K562 (cell line): ENCODE results near the gene ARHGAP9. TPM values are rescaled to one million over a fixed set of nuclear protein-coding genes. Genes with fewer than 3 reads are reported as not detected.
A peak's percentile ranks its signal among the peaks of the same experiment; 100 is the strongest.

Experiments used
- ARHGAP35 ChIP-seq: fragments of 450-650 bp; IDR thresholded peaks from 2 replicates; pipeline ENCODE4 v1.6.1; 2018; ENCODE audit not compliant: partially characterized antibody
- ETV1 ChIP-seq: fragments of 450-650 bp; conservative IDR thresholded peaks from 2 replicates; pipeline ENCODE4 v1.6.1; 2016; ENCODE audit warnings: missing genetic modification characterization, control low read depth, low read depth, missing compliant biosample characterization
- HDAC1 ChIP-seq, 2 experiments: fragments of 450-650 bp; IDR thresholded peaks; 2 replicates each; pipeline ENCODE4 v1.6.1; 2016 to 2017; ENCODE audit warnings: inconsistent platforms in 1 of 2, mild to moderate bottlenecking in 1 of 2, moderate library complexity in 1 of 2
- NCOA2 ChIP-seq, 2 experiments: fragments of 450-650 bp; IDR thresholded peaks; 2 replicates each; pipeline ENCODE4 v1.6.1; 2018; ENCODE audit warnings: mild to moderate bottlenecking in 2 of 2, moderate library complexity in 1 of 2; ENCODE audit not compliant: partially characterized antibody in 2 of 2
- NR3C1 ChIP-seq: sonication (generic); formaldehyde crosslinking; IDR thresholded peaks from 2 replicates; pipeline ENCODE4 v1.8.1; 2022; ENCODE audit warnings: missing genetic modification reagents
- PHF20 ChIP-seq: fragments of 450-650 bp; IDR thresholded peaks from 2 replicates; pipeline ENCODE4 v1.6.1; 2018; ENCODE audit not compliant: partially characterized antibody
- POLR2B ChIP-seq: fragments of 450-650 bp; IDR thresholded peaks from 2 replicates; pipeline ENCODE4 v1.6.1; 2018; ENCODE audit warnings: low read depth; ENCODE audit not compliant: partially characterized antibody
- RBM22 ChIP-seq: fragments of 200-400 bp; formaldehyde crosslinking; IDR thresholded peaks from 2 replicates; pipeline ENCODE4 v1.6.1; 2018; ENCODE audit warnings: low read length, low read depth; ENCODE audit not compliant: poor library complexity, severe bottlenecking
- RCOR1 ChIP-seq, 2 experiments: IDR thresholded peaks; 2 replicates each; pipeline ENCODE4 v1.6.1; 2012; ENCODE audit warnings: low read depth in 2 of 2, low read length in 2 of 2, borderline replicate concordance in 1 of 2, improper control_type of control experiment in 1 of 2
- RFX5 ChIP-seq: IDR thresholded peaks from 2 replicates; pipeline ENCODE4 v1.6.1; 2011; ENCODE audit warnings: low read depth, mild to moderate bottlenecking, improper control_type of control experiment, low read length
- RFX7 ChIP-seq: fragments of 250-450 bp; sonication (Bioruptor Pico); IDR thresholded peaks from 2 replicates; pipeline ENCODE4 v1.5.1; 2021; ENCODE audit warnings: mild to moderate bottlenecking
- ZC3H4 ChIP-seq: sonication (generic); formaldehyde crosslinking; IDR thresholded peaks from 2 replicates; pipeline ENCODE4 v1.9.0; 2021; ENCODE audit warnings: missing genetic modification reagents, borderline replicate concordance
- ZFP1 ChIP-seq: fragments of 450-650 bp; formaldehyde crosslinking; IDR thresholded peaks from 2 replicates; pipeline ENCODE4 v1.4.0; 2020; ENCODE audit warnings: mild to moderate bottlenecking, mixed read lengths
- ZFX ChIP-seq: sonication (generic); formaldehyde crosslinking; IDR thresholded peaks from 2 replicates; pipeline ENCODE4 v1.8.0; 2022; ENCODE audit warnings: mild to moderate bottlenecking, missing genetic modification reagents, moderate library complexity
- ZNF175 ChIP-seq: fragments of 200-800 bp; sonication (Bioruptor generic); IDR thresholded peaks from 2 replicates; pipeline ENCODE4 v1.6.1; 2016; ENCODE audit warnings: low read depth, mild to moderate bottlenecking, missing genetic modification characterization, missing compliant biosample characterization
- ZNF584 ChIP-seq: fragments of 200-800 bp; sonication (Bioruptor generic); IDR thresholded peaks from 2 replicates; pipeline ENCODE4 v1.6.1; 2016; ENCODE audit warnings: low read depth, mild to moderate bottlenecking, missing genetic modification characterization, missing compliant biosample characterization
- ZNF79 ChIP-seq: fragments of 250-450 bp; sonication (Bioruptor Pico); IDR thresholded peaks from 2 replicates; pipeline ENCODE4 v1.4.0; 2020; ENCODE audit warnings: low read depth, mild to moderate bottlenecking, moderate library complexity
- polyA plus RNA-seq, 8 experiments: library from polyadenylated mRNA; depleted of rRNA in 4 of 8; stranded (reverse) in 5 of 8; unstranded in 3 of 8; fragments of >200 nt; fragmentation: Nextera tagmentation in 2 of 8; fragmentation: Illumina TruSeq in 1 of 8; extraction: Ambion mirVana in 2 of 8; extraction: Trizol in 1 of 8; gene quantifications; 2 replicates each; pipeline versions ENCODE4 v1.2.1 to v1.2.3, GENCODE V29; 2011 to 2014; ENCODE audit warnings: inconsistent platforms in 1 of 8, missing spikeins in 1 of 8
- total RNA-seq, 7 experiments: library from RNA; depleted of rRNA in 6 of 7; stranded (reverse); fragments of >200 nt in 6 of 7; fragmentation: Illumina TruSeq in 2 of 7; extraction: Trizol in 2 of 7; gene quantifications; 2 replicates each; pipeline versions ENCODE4 v1.2.1 to v1.2.3, GENCODE V29; 2011 to 2021; ENCODE audit warnings: low replicate concordance in 1 of 7
- TF ChIP-seq, protein P1 (sequence below), 2 experiments: IDR thresholded peaks; 2 replicates each; pipeline ENCODE4 v1.6.1; 2011; ENCODE audit warnings: borderline replicate concordance in 1 of 2, control low read depth in 1 of 2, low read depth in 1 of 2, low read length in 1 of 2, mild to moderate bottlenecking in 1 of 2, mixed read lengths in 1 of 2, moderate library complexity in 1 of 2; ENCODE audit not compliant: insufficient read depth in 1 of 2, insufficient read length in 1 of 2, poor library complexity in 1 of 2, severe bottlenecking in 1 of 2; ENCODE audit errors: extremely low read depth in 1 of 2
- TF ChIP-seq, protein P2 (sequence below): fragments of 450-650 bp; formaldehyde crosslinking; IDR thresholded peaks from 2 replicates; pipeline ENCODE4 v1.4.0; 2020; ENCODE audit warnings: mild to moderate bottlenecking
- TF ChIP-seq, protein P3 (sequence below): fragments of 200-800 bp; sonication (Bioruptor generic); IDR thresholded peaks from 2 replicates; pipeline ENCODE4 v1.6.1; 2017; ENCODE audit warnings: missing genetic modification characterization, missing compliant biosample characterization
- TF ChIP-seq, protein P4 (sequence below): sonication (generic); formaldehyde crosslinking; IDR thresholded peaks from 2 replicates; pipeline ENCODE4 v1.8.0; 2022; ENCODE audit warnings: missing genetic modification reagents, mild to moderate bottlenecking, borderline replicate concordance

The ARHGAP9 gene
- total and polyA plus RNA-seq, 9 of the 15 experiments (the other 6 are each of a cell fraction or from before 2014, with no cell fraction given) = 1.5 to 10.2 (median 5.1) TPM

DNA sequence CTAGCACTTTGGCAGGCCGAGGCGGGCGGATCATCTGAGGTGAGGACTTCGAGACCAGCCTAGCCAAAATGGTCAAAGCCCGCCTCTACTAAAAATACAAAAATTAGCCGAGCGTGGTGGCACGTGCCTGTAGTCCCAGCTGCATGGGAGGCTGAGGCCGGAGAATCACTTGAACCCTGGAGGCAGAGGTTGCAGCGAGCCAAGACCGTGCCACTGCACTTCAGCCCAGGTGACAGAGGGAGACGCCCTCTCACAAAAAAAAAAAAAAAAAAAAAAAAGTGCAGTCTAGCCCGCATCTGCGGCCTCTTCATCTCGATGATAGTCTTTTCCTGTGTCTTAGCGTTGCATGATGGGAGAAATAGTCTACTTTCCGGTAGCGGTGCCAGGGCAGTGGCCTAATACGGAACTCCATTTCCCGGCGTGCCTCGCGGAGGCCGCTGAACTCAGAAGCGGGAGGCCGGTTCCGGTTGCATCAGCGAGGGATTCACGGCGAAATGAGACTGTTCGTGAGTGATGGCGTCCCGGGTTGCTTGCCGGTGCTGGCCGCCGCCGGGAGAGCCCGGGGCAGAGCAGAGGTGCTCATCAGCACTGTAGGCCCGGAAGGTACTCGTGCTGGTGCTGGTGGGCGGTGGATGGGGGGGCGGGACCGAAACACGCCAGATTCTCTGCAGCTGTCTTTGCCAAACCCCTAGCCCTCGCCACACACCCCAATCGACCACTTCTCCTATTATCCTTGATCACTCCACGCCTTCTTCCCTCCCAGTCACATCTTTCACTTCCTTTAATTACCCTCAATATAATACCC is 8.1 kb upstream of the ARHGAP9 start, which contains the start of gene MARS1 (continued):
- TF ChIP-seq RBM22 (peak; percentile 42), RFX7 (CRISPR knock-in tag) (no peak), ZNF175 (CRISPR knock-in tag) (peak; percentile 77; the same call in 1 of the 2 replicates), HDAC1 (IDR thresholded peaks at IDR 0.05) (peak in 1 of 2 experiments; percentile 86; a peak in 2 of 4 replicates), ZC3H4 (no peak), ETV1 (tag) (peak; percentile 78), PHF20 (no peak), ZNF584 (CRISPR knock-in tag) (no peak), POLR2B (peak; percentile 66), RCOR1 (IDR thresholded peaks at IDR 0.05; ENCODE audit: borderline replicate concordance in 1 of 2, low read depth in 2 of 2, low read length in 2 of 2) (0 out of 4 replicates have a peak, but pooled peaks of 1 of the 2 experiments have one; percentile 16), NCOA2 (IDR thresholded peaks at IDR 0.05; ENCODE audit: partially characterized antibody in 2 of 2) (no peak), ZFX (CRISPR knock-in tag) (peak; percentile 75), ZNF79 (CRISPR knock-in tag) (no peak), ARHGAP35 (no peak), RFX5 (no peak), ZFP1 (CRISPR knock-in tag) (no peak), NR3C1 (CRISPR knock-in tag) (no peak)
- TF ChIP-seq, protein P1, sequence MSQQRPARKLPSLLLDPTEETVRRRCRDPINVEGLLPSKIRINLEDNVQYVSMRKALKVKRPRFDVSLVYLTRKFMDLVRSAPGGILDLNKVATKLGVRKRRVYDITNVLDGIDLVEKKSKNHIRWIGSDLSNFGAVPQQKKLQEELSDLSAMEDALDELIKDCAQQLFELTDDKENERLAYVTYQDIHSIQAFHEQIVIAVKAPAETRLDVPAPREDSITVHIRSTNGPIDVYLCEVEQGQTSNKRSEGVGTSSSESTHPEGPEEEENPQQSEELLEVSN (IDR thresholded peaks at IDR 0.05; ENCODE audit: borderline replicate concordance in 1 of 2, extremely low read depth in 1 of 2, insufficient read depth in 1 of 2, insufficient read length in 1 of 2, low read depth in 1 of 2, low read length in 1 of 2, poor library complexity in 1 of 2, severe bottlenecking in 1 of 2) = peak in 1 of 2 experiments; percentile 11
- TF ChIP-seq, protein P2, sequence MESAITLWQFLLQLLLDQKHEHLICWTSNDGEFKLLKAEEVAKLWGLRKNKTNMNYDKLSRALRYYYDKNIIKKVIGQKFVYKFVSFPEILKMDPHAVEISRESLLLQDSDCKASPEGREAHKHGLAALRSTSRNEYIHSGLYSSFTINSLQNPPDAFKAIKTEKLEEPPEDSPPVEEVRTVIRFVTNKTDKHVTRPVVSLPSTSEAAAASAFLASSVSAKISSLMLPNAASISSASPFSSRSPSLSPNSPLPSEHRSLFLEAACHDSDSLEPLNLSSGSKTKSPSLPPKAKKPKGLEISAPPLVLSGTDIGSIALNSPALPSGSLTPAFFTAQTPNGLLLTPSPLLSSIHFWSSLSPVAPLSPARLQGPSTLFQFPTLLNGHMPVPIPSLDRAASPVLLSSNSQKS (CRISPR knock-in tag) = no peak
- TF ChIP-seq, protein P3, sequence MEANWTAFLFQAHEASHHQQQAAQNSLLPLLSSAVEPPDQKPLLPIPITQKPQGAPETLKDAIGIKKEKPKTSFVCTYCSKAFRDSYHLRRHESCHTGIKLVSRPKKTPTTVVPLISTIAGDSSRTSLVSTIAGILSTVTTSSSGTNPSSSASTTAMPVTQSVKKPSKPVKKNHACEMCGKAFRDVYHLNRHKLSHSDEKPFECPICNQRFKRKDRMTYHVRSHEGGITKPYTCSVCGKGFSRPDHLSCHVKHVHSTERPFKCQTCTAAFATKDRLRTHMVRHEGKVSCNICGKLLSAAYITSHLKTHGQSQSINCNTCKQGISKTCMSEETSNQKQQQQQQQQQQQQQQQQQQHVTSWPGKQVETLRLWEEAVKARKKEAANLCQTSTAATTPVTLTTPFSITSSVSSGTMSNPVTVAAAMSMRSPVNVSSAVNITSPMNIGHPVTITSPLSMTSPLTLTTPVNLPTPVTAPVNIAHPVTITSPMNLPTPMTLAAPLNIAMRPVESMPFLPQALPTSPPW = peak; percentile 70
- TF ChIP-seq, protein P4, sequence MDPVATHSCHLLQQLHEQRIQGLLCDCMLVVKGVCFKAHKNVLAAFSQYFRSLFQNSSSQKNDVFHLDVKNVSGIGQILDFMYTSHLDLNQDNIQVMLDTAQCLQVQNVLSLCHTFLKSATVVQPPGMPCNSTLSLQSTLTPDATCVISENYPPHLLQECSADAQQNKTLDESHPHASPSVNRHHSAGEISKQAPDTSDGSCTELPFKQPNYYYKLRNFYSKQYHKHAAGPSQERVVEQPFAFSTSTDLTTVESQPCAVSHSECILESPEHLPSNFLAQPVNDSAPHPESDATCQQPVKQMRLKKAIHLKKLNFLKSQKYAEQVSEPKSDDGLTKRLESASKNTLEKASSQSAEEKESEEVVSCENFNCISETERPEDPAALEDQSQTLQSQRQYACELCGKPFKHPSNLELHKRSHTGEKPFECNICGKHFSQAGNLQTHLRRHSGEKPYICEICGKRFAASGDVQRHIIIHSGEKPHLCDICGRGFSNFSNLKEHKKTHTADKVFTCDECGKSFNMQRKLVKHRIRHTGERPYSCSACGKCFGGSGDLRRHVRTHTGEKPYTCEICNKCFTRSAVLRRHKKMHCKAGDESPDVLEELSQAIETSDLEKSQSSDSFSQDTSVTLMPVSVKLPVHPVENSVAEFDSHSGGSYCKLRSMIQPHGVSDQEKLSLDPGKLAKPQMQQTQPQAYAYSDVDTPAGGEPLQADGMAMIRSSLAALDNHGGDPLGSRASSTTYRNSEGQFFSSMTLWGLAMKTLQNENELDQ = 0 out of 2 replicates have a peak, but pooled peaks have one; percentile 89
